ENCODE data around the gene MCHR1.

MCHR1 gene

GRCh38 chr22:40726514-40726913 lies 47.2 kb downstream of the MCHR1 start:
- DNase-seq (ENCODE audit: low read depth, low spot score), result no peak

DNA sequence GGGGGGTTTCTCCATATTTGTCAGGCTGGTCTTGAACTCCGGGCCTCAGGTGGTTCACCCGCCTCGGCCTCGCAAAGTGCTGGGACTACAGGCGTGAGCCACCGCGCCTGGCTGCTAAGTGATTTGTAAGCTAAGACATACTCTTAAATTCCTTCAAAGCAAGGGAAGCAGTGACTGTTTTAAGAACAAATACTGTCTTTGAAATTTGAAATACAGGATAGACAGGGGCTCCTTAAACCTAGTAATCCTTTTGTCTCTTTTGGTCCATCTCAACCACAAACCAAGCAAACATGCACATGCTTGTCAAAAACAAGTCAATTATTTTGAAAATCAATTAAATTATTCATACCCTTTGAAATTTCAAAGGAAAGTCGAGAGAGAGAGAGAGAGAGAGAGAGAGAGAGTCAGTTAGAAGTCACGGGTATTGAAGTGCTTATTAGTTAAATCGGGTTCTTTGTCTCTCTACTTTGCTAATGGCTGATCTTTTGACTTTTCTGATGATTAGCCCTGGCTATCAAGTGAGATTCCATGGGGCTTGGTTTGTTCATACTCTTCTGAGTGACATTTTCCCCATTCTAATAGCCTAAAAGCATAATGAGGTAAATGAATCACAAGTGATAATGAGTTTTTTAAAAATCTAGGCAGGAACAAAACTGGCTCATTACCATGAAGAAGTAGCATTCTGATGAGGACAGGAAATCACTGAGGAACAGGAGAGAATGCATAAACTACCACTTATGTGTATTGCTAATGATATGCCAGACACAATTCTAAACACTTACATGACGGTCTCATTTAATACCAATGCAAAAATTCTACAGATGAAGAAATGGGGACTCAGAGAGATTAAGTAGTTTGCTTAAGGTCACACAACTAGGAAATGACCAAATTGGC lies 48.0 kb downstream of the MCHR1 start:
- DNase-seq (ENCODE audit: low read depth, low spot score), result no peak

GRCh38 chr22:40727964-40728615 lies 48.8 kb downstream of the MCHR1 start:
- no peak for DNase-seq (ENCODE audit: low read depth, low spot score)

DNA sequence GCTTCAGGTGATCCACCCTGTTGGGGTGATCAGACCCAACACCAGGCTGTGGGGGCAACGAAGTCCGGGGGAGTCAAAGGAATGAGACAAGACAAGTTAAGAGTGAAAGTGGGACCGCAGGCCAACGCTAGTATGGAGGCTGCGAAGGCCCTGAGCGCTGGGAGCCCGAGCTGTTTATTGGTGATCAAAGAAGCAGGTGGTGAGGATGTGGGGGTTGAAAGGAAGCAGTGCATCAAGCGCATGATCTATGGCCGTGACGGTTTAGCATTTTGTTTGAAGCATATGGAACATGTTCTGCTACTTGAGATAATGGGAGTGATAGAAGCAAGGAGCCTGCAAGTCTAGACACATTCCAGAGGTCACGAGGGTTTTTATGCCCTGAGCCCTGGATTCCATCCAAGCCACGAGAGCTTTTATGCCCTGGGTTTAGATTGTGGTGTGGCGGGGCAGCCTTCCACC lies 49.5 kb downstream of the MCHR1 start:
- peak; percentile 15 for DNase-seq (ENCODE audit: low read depth, low spot score)

- DNase-seq (ENCODE audit: low read depth, low spot score), result no peak
Observed at GRCh38 chr22:40729284-40729683, 50.0 kb downstream of the MCHR1 start.

All from activated naive CD8-positive, alpha-beta T cell treated with anti-CD3 and anti-CD28 coated beads, Interleukin-2, amount 50 U/mL, for 16 hours (primary cell).